OCI-LY1 (cell line): Measurements from ENCODE around the gene RSF1.

Experiments
- CTCF ChIP-seq: fragments of 200-600 bp; sonication (generic), shearing (Covaris generic); IDR thresholded peaks from 2 replicates; pipeline ENCODE4 v1.5.1; 2017; ENCODE audit warnings: mild to moderate bottlenecking, antibody characterized with exemption, low read length, moderate library complexity, mixed read lengths
- EZH2 ChIP-seq: fragments of 200-600 bp; sonication (generic), shearing (Covaris generic); IDR thresholded peaks from 2 replicates; pipeline ENCODE4 v1.8.0; 2017; ENCODE audit warnings: borderline replicate concordance, mixed run types, mild to moderate bottlenecking, antibody characterized with exemption, low read length, moderate library complexity, mixed read lengths

DNA sequence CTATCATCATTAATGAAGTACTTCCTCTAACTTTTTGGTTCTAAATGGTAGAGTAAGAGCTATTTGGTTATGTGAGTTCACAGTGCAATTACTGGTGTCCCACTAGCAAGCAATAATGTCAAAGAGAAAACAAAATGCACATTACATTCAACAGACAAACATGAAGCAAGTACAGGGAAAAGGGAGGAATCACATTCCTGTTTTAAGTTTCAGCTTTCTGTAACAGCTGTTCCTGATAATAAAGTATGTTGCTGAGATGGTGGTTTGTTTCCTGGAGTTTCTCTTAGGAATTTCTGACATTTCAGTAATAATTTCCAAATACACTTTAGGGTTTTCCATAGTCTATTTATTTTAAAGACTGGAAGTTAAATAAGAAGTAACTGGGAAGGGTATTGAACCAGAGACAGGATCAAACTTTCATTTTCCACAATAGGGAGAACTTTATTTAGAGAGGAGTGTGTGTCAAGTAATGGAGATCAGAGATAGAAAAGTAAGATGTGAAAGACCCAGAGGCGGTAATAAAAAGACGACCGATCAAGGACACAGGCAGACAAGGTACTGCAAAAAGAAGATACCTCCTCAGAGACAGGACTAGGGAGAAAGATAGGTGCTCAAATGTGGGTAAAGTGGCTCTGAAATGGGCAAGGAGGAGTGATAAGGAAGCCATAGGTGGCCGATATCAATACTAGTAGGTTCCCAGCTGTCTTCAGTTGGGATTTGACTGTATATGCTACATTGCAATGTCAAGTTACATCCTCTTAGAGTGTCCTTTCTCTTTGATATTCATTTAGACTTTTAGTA, 162.1 kb downstream of the RSF1 start:
- TF ChIP-seq CTCF (no peak), EZH2 (no peak)
